ENCODE results near the gene PRIMA1.

GRCh38 chr14:93778453-93778852 is 9.8 kb downstream of the PRIMA1 start:
- TF ChIP-seq FOXM1 (IDR thresholded peaks at IDR 0.05; ENCODE audit: low read depth) (no peak), RFX5 (IDR thresholded peaks at IDR 0.05; ENCODE audit: low read length) (no peak), TAF1 (IDR thresholded peaks at IDR 0.05; ENCODE audit: borderline replicate concordance, low read depth, low read length) (no peak), YY1 (IDR thresholded peaks at IDR 0.05; ENCODE audit: low read depth) (no peak), CTCF (IDR thresholded peaks at IDR 0.05) (no peak), EP300 (IDR thresholded peaks at IDR 0.05; ENCODE audit: borderline replicate concordance in 1 of 2, low read depth in 1 of 2, low read length in 1 of 2) (no peak), POLR2AphosphoS5 (IDR thresholded peaks at IDR 0.05; ENCODE audit: low read depth, low read length) (no peak), GABPA (IDR thresholded peaks at IDR 0.05; ENCODE audit: low read depth) (no peak), RXRA (IDR thresholded peaks at IDR 0.05; ENCODE audit: borderline replicate concordance, low read depth) (no peak), MXI1 (IDR thresholded peaks at IDR 0.05; ENCODE audit: low read depth, low read length) (no peak), RCOR1 (IDR thresholded peaks at IDR 0.05; ENCODE audit: low read length) (no peak), TCF12 (IDR thresholded peaks at IDR 0.05) (no peak), SMC3 (IDR thresholded peaks at IDR 0.05; ENCODE audit: low read depth, low read length) (no peak)

Data from SK-N-SH (cell line).